Mesenchymal stem cell (in vitro differentiated cells and primary cell): ENCODE results near the gene GSG1.

ENCODE experiments used
- DNase-seq: peaks from one replicate; pipeline ENCODE4 v3.0.0-alpha.2; 2013
- H2AFZ ChIP-seq: one replicate; pipeline ENCODE4 v1.6.1; 2013; ENCODE audit warnings: low read depth, mild to moderate bottlenecking, control low read depth, inconsistent platforms, low read length, moderate library complexity
- H2AK5ac ChIP-seq: 2 replicates; pipeline ENCODE4 v1.6.1; 2013; ENCODE audit warnings: low read length, moderate library complexity, mild to moderate bottlenecking, inconsistent platforms; ENCODE audit not compliant: severe bottlenecking
- H2BK120ac ChIP-seq: one replicate; pipeline ENCODE4 v1.6.1; 2013; ENCODE audit warnings: low read depth, mild to moderate bottlenecking, inconsistent platforms, low read length, moderate library complexity
- H2BK12ac ChIP-seq, 2 experiments: one replicate each; pipeline ENCODE4 v1.6.1; 2013; ENCODE audit warnings: inconsistent platforms in 2 of 2, low read length in 2 of 2, mild to moderate bottlenecking in 2 of 2, moderate library complexity in 2 of 2, control low read depth in 1 of 2
- H2BK15ac ChIP-seq: one replicate; pipeline ENCODE4 v1.6.1; 2013; ENCODE audit warnings: mild to moderate bottlenecking, low read depth, inconsistent platforms; ENCODE audit not compliant: poor library complexity, severe bottlenecking
- H2BK5ac ChIP-seq: 2 replicates; pipeline ENCODE4 v1.6.1; 2013; ENCODE audit warnings: low read depth, mild to moderate bottlenecking, low read length, control low read depth, inconsistent platforms; ENCODE audit not compliant: poor library complexity, severe bottlenecking
- H3K14ac ChIP-seq, 2 experiments: one replicate each; pipeline ENCODE4 v1.6.1; 2013; ENCODE audit warnings: inconsistent platforms in 2 of 2, low read length in 2 of 2, control low read depth in 1 of 2, mild to moderate bottlenecking in 1 of 2, moderate library complexity in 1 of 2
- H3K18ac ChIP-seq, 2 experiments: one replicate each; pipeline ENCODE4 v1.6.1; 2013; ENCODE audit warnings: inconsistent platforms in 2 of 2, low read length in 2 of 2, control low read depth in 1 of 2, low read depth in 1 of 2, mild to moderate bottlenecking in 1 of 2
- H3K23ac ChIP-seq, 2 experiments: one replicate each; pipeline ENCODE4 v1.6.1; 2013; ENCODE audit warnings: inconsistent platforms in 2 of 2, low read length in 2 of 2, mild to moderate bottlenecking in 2 of 2, moderate library complexity in 2 of 2, control low read depth in 1 of 2
- H3K27ac ChIP-seq: 2 replicates; pipeline ENCODE4 v1.5.1; 2013; ENCODE audit warnings: mild to moderate bottlenecking, moderate library complexity, low read length, control low read depth, inconsistent platforms; ENCODE audit not compliant: poor library complexity, severe bottlenecking
- H3K27me3 ChIP-seq, 2 experiments: 2 replicates each; pipeline versions ENCODE4 v1.6.1 to v1.7.0; 2013; ENCODE audit warnings: low read length in 2 of 2, mild to moderate bottlenecking in 2 of 2, moderate library complexity in 2 of 2, control low read depth in 1 of 2, inconsistent platforms in 1 of 2; ENCODE audit not compliant: control insufficient read depth in 1 of 2, insufficient read depth in 1 of 2
- H3K36me3 ChIP-seq, 2 experiments: 2 replicates each; pipeline versions ENCODE4 v1.6.1 to v1.7.0; 2013; ENCODE audit warnings: low read length in 2 of 2, control low read depth in 1 of 2, inconsistent platforms in 1 of 2, low read depth in 1 of 2, mild to moderate bottlenecking in 1 of 2; ENCODE audit not compliant: insufficient read depth in 2 of 2, control insufficient read depth in 1 of 2
- H3K4ac ChIP-seq, 2 experiments: one replicate each; pipeline ENCODE4 v1.6.1; 2013; ENCODE audit warnings: inconsistent platforms in 2 of 2, low read length in 2 of 2, mild to moderate bottlenecking in 2 of 2, moderate library complexity in 2 of 2, control low read depth in 1 of 2, low read depth in 1 of 2
- H3K4me1 ChIP-seq: 2 replicates; pipeline ENCODE4 v1.6.1; 2013; ENCODE audit warnings: low read depth, low read length, control low read depth; ENCODE audit not compliant: control insufficient read depth, insufficient read depth
- H3K4me2 ChIP-seq: 2 replicates; pipeline ENCODE4 v1.6.1; 2013; ENCODE audit warnings: low read length, mild to moderate bottlenecking, inconsistent platforms; ENCODE audit not compliant: poor library complexity, severe bottlenecking
- H3K4me3 ChIP-seq, 2 experiments: 2 replicates each; pipeline versions ENCODE4 v1.5.1 to v1.7.0; 2013; ENCODE audit warnings: low read length in 2 of 2, mild to moderate bottlenecking in 2 of 2, control low read depth in 1 of 2, low read depth in 1 of 2; ENCODE audit not compliant: insufficient read depth in 1 of 2
- H3K79me1 ChIP-seq: replicated peaks from 2 replicates; pipeline ENCODE4 v1.6.1; 2013; ENCODE audit warnings: mild to moderate bottlenecking, control low read depth, low read length, inconsistent platforms; ENCODE audit not compliant: poor library complexity, severe bottlenecking
- H3K9ac ChIP-seq: 2 replicates; pipeline ENCODE4 v1.7.0; 2013; ENCODE audit warnings: mild to moderate bottlenecking, low read length, moderate library complexity
- H3K9me3 ChIP-seq: 2 replicates; pipeline ENCODE4 v1.7.0; 2013; ENCODE audit warnings: mild to moderate bottlenecking, low read length; ENCODE audit not compliant: control insufficient read depth
- H4K8ac ChIP-seq: one replicate; pipeline ENCODE4 v1.6.1; 2013; ENCODE audit warnings: inconsistent platforms, mild to moderate bottlenecking, low read length, moderate library complexity
- H4K91ac ChIP-seq: one replicate; pipeline ENCODE4 v1.6.1; 2013; ENCODE audit warnings: mild to moderate bottlenecking, low read length, inconsistent platforms
- WGBS: methylation state at CpG from one replicate; pipeline ENCODE4 v1.1.7; 2013; ENCODE audit warnings: mixed read lengths; 5-methylcytosine and 5-hydroxymethylcytosine counted together

GSG1 gene

DNA sequence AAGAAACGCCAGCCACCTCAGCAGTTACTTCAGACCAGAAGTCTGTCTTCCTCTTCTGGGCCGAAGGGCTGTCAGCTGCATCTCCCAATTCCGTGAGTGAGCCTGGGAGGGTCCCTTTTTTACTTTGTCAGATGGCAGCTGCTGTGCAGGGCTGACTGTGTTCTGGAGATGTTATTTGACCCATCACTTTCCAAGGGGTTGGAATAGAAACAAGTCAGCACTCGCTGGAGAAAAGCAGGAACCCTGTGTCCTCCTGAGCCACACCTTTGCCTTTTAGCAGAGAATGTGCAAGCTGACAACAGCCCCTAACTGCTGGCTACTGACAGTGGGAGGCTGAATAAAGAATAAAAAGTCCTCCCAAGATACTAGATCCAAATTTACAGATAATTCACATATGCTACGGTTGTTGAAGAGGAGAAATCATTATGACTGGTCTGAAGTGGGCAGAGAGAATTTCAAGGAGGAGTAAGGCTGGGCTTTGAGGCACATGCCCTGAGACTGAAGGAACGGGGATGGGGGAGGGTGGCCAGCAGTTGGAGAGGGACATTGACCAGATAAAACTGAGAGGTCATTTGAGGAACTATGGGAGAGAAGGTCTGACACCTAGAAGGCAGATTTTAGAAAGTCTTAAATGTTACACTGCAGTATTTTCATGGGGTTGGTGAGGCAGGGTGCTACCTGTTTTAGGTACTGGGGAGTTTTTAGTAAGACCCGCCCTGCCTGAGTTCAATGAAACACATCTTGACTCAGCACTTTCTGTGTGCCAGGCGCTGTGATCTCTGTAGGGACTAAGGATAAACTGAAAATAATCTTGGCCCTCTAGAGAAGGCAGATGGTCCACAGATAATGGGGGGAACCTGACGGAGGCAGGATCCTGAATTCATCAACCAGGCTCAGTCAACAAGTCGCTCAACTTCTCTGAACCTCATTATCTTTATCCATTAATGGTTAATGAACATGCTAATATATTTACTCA is 31.9 kb downstream of the GSG1 start:
- Histone ChIP-seq H3K36me3 (peaks cover 4 to 70% of the 10 kb centered on the region in 2 experiments), H3K4me3 (no peak overlapping the region), H3K79me1 (no peaks in the 10 kb centered on the region), H2BK5ac (no peak overlapping the region), H3K9me3 (no peaks in the 10 kb centered on the region), H3K23ac (no peak overlapping the region), H3K4ac (no peak overlapping the region), H2AK5ac (no peak overlapping the region), H3K14ac (no peak overlapping the region), H3K27me3 (no peaks in the 10 kb centered on the region), H2BK120ac (no peak overlapping the region), H2AFZ (no peak overlapping the region), H2BK12ac (no peak overlapping the region), H4K91ac (no peak overlapping the region), H3K4me1 (peaks cover 7% of the 10 kb centered on the region), H3K27ac (no peak overlapping the region), H3K4me2 (no peak overlapping the region), H4K8ac (no peak overlapping the region), H3K18ac (no peak overlapping the region), H3K9ac (no peak overlapping the region), H2BK15ac (no peak overlapping the region)
- 82% methylated on average over 8 of the region's 10 CpGs for WGBS
- DNase-seq = no peak

DNA sequence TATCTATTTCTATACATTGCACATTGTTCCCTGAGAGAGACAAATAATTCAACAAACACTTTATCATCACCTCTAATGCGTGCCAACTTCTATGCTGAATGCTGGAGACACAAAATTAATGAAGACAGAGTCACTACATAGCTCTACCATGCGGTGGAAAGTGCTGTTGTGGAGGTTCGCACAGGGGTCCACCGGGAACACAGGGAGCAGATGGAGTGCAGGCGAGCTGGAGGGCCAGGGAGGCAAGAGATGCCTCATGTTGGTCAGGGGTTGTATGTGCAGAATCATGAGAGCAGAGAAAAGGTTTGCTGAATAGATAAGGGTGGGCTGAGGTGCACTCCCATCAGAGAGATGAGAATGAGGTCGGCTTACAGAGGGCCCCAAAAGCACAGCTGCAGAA is 34.1 kb downstream of the GSG1 start:
- Histone ChIP-seq H2BK15ac (no peak overlapping the region), H3K27ac (no peak overlapping the region), H3K23ac (no peak overlapping the region), H3K18ac (no peak overlapping the region), H2BK12ac (no peak overlapping the region), H2BK120ac (no peak overlapping the region), H4K8ac (no peak overlapping the region), H2AK5ac (no peak overlapping the region), H3K4me1 (no peaks in the 10 kb centered on the region), H3K9ac (no peak overlapping the region), H3K4me2 (no peak overlapping the region), H3K36me3 (peaks cover 0 to 59% of the 10 kb centered on the region in 2 experiments), H3K14ac (no peak overlapping the region), H3K4me3 (no peak overlapping the region), H4K91ac (no peak overlapping the region), H3K27me3 (no peaks in the 10 kb centered on the region), H3K9me3 (no peaks in the 10 kb centered on the region), H2BK5ac (no peak overlapping the region), H2AFZ (no peak overlapping the region), H3K4ac (no peak overlapping the region), H3K79me1 (no peaks in the 10 kb centered on the region)
- whole genome bisulfite sequencing = 94% methylated on average over 6 of the region's 6 CpGs
- no peak for DNase-seq

GRCh38 chr12:13067322-13067721 is 36.1 kb downstream of the GSG1 start:
- H3K18ac ChIP-seq = no peak overlapping the region
- no peak overlapping the region for H3K14ac ChIP-seq
- H3K23ac ChIP-seq = no peak overlapping the region
- no peaks in the 10 kb centered on the region for H3K27me3 ChIP-seq
- no peak overlapping the region for H3K9ac ChIP-seq
- H2AK5ac ChIP-seq = no peak overlapping the region
- H2AFZ ChIP-seq = no peak overlapping the region
- no peak overlapping the region for H2BK5ac ChIP-seq
- H3K4me1 ChIP-seq = no peaks in the 10 kb centered on the region
- no peaks in the 10 kb centered on the region for H3K9me3 ChIP-seq
- no peak overlapping the region for H4K91ac ChIP-seq
- no peak overlapping the region for H3K4me2 ChIP-seq
- H2BK120ac ChIP-seq = no peak overlapping the region
- no peak for DNase-seq
- no peak overlapping the region for H3K4me3 ChIP-seq
- H3K79me1 ChIP-seq = no peaks in the 10 kb centered on the region
- WGBS = 81% methylated on average over 1 of the region's 1 CpG
- H3K36me3 ChIP-seq = peaks cover 0 to 66% of the 10 kb centered on the region in 2 experiments
- H2BK12ac ChIP-seq = no peak overlapping the region
- H3K4ac ChIP-seq = no peak overlapping the region
- H3K27ac ChIP-seq = no peak overlapping the region
- no peak overlapping the region for H4K8ac ChIP-seq
- no peak overlapping the region for H2BK15ac ChIP-seq

GRCh38 chr12:13066459-13066858 is 37.0 kb downstream of the GSG1 start:
- no peak overlapping the region for H4K91ac ChIP-seq
- 90% methylated on average over 7 of the region's 7 CpGs for WGBS
- no peak for DNase-seq

More at GRCh38 chr12:13066459-13066858, 37.0 kb downstream of the GSG1 start:
- H3K79me1 ChIP-seq = no peaks in the 10 kb centered on the region
- no peak overlapping the region for H2BK15ac ChIP-seq
- no peak overlapping the region for H2BK12ac ChIP-seq
- H3K14ac ChIP-seq = no peak overlapping the region
- H3K4ac ChIP-seq = no peak overlapping the region
- no peak overlapping the region for H3K4me3 ChIP-seq
- no peak overlapping the region for H3K23ac ChIP-seq
- no peak overlapping the region for H3K4me2 ChIP-seq
- no peaks in the 10 kb centered on the region for H3K27me3 ChIP-seq
- no peaks in the 10 kb centered on the region for H3K4me1 ChIP-seq
- no peak overlapping the region for H3K9ac ChIP-seq
- H4K8ac ChIP-seq = no peak overlapping the region
- H2AK5ac ChIP-seq = no peak overlapping the region
- peaks cover 0 to 68% of the 10 kb centered on the region in 2 experiments for H3K36me3 ChIP-seq
- H3K18ac ChIP-seq = no peak overlapping the region
- no peak overlapping the region for H2AFZ ChIP-seq
- H3K27ac ChIP-seq = no peak overlapping the region
- no peak overlapping the region for H2BK5ac ChIP-seq
- H3K9me3 ChIP-seq = no peaks in the 10 kb centered on the region
- no peak overlapping the region for H2BK120ac ChIP-seq
